ENCODE results near the gene CD4. TPM values are rescaled to one million over a fixed set of nuclear protein-coding genes. Genes with fewer than 3 reads are reported as not detected.
A peak's percentile ranks its signal among the peaks of the same experiment; 100 is the strongest.

CD4 gene
- total RNA-seq, 1 experiment from 2014 or later, result not detected

DNA sequence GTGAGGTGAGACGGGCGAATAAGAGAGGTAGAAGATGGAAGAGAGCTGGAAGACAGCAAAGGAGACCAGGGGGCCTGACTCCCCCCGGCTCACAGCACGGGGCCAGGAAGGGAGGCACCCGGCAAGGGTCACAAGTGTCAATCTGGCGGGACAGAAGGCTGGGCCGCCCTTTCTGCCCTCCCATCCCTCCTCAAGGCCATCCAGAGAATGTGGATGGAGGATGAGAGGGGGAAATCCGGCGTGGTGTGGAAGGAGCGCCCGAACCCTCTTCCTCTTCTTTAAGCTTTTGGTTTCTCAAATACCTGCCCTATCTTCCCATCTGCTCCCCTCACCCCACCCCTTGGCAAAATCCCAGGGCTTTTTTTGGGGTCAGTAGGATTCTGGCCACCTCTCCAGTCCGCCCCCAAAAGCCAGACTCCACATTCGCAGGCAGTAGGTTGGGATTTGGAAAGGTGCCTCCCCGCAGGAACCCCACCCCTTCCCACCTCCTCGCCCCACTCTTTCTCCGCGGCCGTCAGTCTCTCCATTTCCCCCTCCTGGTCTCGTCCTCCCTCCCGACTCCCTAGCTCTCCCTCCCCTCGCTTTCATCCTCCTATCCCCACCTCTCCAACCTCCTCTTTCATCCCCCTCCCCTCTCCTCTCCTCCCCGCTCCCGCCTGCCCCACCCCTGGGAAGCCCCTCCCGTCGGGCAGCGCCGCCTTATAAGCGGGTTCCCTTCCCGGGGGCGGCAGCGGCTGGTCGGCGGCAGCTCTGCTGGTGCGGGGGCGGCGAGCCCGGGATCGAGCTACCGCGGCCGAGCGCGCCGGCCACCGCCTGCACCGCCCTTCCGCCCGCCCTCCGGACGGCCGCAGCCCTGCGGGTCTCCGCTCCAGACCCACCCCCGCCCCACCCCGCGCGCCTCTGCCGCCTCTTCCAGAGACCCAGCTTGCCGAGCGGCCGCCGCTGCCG lies 23.4 kb upstream of the CD4 start, which contains the start of gene PTMS:
Gene PTMS, plus strand, starts transcription at position 730 of the 948 bp plus-strand sequence. CDS start 343 bp downstream, outside the sequence.
- POLR2A ChIA-PET, result interaction anchor here (0.6 to 3.2 kb wide), 17 partner anchors 9 to 944 kb away, joined by 3 to 42 read pairs (median 5); partner anchors contain the start of genes CDCA3, COPS7A, GAPDH and GPR162
- H3K9me3 Mint-ChIP-seq (ENCODE audit: unreplicated experiment), result no peaks in the 10 kb centered on the region
- intact Hi-C loops (cut with micrococcal nuclease; ENCODE audit: unreplicated experiment), result loop anchor here (1.0 kb wide), 1 partner anchor 13 kb away; the partner anchor contains the start of gene MLF2
- peak; percentile 90 to 92 for DNase-seq
- BruUV-seq (replicated peaks), result TSS peak; percentile 18
- H3K4me3 ChIP-seq (ENCODE audit: low read depth, low read length), result peak within 1 kb of the TSS; percentile 87
- H3K4me1 ChIP-seq, result peaks cover 44% of the 10 kb centered on the region
- TF ChIP-seq, protein P1, sequence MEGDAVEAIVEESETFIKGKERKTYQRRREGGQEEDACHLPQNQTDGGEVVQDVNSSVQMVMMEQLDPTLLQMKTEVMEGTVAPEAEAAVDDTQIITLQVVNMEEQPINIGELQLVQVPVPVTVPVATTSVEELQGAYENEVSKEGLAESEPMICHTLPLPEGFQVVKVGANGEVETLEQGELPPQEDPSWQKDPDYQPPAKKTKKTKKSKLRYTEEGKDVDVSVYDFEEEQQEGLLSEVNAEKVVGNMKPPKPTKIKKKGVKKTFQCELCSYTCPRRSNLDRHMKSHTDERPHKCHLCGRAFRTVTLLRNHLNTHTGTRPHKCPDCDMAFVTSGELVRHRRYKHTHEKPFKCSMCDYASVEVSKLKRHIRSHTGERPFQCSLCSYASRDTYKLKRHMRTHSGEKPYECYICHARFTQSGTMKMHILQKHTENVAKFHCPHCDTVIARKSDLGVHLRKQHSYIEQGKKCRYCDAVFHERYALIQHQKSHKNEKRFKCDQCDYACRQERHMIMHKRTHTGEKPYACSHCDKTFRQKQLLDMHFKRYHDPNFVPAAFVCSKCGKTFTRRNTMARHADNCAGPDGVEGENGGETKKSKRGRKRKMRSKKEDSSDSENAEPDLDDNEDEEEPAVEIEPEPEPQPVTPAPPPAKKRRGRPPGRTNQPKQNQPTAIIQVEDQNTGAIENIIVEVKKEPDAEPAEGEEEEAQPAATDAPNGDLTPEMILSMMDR (IDR thresholded peaks at IDR 0.05; ENCODE audit: insufficient read depth in 1 of 2, low read depth in 1 of 2, low read length in 1 of 2, severe bottlenecking in 1 of 2, unreplicated experiment in 1 of 2), result no peak
- H3K27me3 Mint-ChIP-seq (ENCODE audit: insufficient read depth, unreplicated experiment), result no peaks in the 10 kb centered on the region
- peak within 1 kb of the TSS; percentile 84 for H3K27ac Mint-ChIP-seq (ENCODE audit: unreplicated experiment)
- no peaks in the 10 kb centered on the region for H3K9me3 ChIP-seq
- no peaks in the 10 kb centered on the region for H3K27me3 ChIP-seq (replicated peaks; ENCODE audit: control insufficient read depth, insufficient read depth, low read length)
- H3K4me3 Mint-ChIP-seq (ENCODE audit: unreplicated experiment), result peak within 1 kb of the TSS; percentile 92
- 0 out of 2 replicates have a peak, but pooled peaks cover 2% of the 10 kb centered on the region for H3K36me3 ChIP-seq (ENCODE audit: control insufficient read depth, insufficient read depth, low read length)
- peaks cover 45% of the 10 kb centered on the region for H3K4me1 Mint-ChIP-seq (ENCODE audit: low read depth, unreplicated experiment)
- CTCF ChIA-PET, result interaction anchor here (0.6 to 3.2 kb wide), 28 partner anchors 9 to 775 kb away, joined by 3 to 135 read pairs (median 6); partner anchors contain the start of genes CDCA3, COPS7A, GPR162 and LPCAT3
- H3K36me3 Mint-ChIP-seq (ENCODE audit: insufficient read depth, unreplicated experiment), result peaks cover 25% of the 10 kb centered on the region

DNA sequence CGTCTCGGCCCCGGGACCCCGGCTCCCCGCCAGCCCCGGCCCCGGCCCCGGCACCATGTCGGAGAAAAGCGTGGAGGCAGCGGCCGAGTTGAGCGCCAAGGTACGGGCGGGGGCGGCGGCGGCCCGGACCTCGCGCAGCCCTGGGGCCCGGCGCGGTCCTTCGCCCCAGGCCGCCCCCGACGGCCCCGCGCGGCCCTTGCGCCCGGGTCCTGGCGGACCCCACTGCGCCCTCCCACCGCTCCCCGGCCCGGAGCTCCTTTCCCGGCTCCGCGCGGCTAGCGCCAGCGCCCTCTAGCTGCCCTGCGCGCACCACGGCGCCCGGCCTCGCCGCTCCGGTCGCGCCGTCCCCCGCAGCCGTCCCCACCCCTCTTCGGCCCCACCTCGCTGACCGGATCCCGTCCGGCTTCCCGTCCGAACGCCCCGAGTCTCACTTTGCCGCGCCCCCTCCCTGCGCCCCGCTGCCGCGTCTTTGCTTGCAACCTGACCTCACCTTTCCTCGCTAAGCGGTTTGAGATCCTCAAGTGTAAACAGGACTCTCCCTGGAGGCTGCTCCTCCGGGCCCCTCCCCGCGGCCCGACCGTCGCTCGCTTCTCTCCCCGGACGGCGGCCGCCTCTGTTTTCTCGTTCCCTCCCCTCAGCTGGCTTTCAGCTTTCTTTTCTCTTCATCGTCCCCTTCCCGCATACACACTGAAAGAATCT lies 22.5 kb upstream of the CD4 start:
- Mint-ChIP-seq H3K27ac (ENCODE audit: unreplicated experiment) (peak overlapping the region; percentile 84), H3K4me1 (ENCODE audit: low read depth, unreplicated experiment) (peaks cover 47% of the 10 kb centered on the region), H3K27me3 (ENCODE audit: insufficient read depth, unreplicated experiment) (no peaks in the 10 kb centered on the region), H3K4me3 (ENCODE audit: unreplicated experiment) (peak overlapping the region; percentile 92), H3K36me3 (ENCODE audit: insufficient read depth, unreplicated experiment) (peaks cover 25% of the 10 kb centered on the region), H3K9me3 (ENCODE audit: unreplicated experiment) (no peaks in the 10 kb centered on the region)
- H3K27me3 ChIP-seq (replicated peaks; ENCODE audit: control insufficient read depth, insufficient read depth, low read length), result no peaks in the 10 kb centered on the region
- BruUV-seq (replicated peaks), result no TSS peak
- no peaks in the 10 kb centered on the region for H3K9me3 ChIP-seq
- ChIA-PET CTCF (interaction anchor here (0.5 to 3.2 kb wide), 31 partner anchors 8 to 377 kb away, joined by 3 to 135 read pairs (median 5); partner anchors contain the start of genes CDCA3, COPS7A, GPR162 and LPCAT3), POLR2A (interaction anchor here (0.6 to 3.2 kb wide), 9 partner anchors 8 to 257 kb away, joined by 3 to 42 read pairs (median 10); partner anchors contain the start of genes CDCA3, COPS7A, GPR162 and MLF2)
- peaks cover 9% of the 10 kb centered on the region; the same call in 1 of the 2 replicates for H3K36me3 ChIP-seq (ENCODE audit: control insufficient read depth, insufficient read depth, low read length)
- peak; percentile 87 to 94 for DNase-seq
- TF ChIP-seq, protein P1 (IDR thresholded peaks at IDR 0.05; ENCODE audit: insufficient read depth in 1 of 2, low read depth in 1 of 2, low read length in 1 of 2, severe bottlenecking in 1 of 2, unreplicated experiment in 1 of 2), result peak; percentile 62 to 74
- peak overlapping the region; percentile 87 for H3K4me3 ChIP-seq (ENCODE audit: low read depth, low read length)
- intact Hi-C loops (cut with micrococcal nuclease; ENCODE audit: unreplicated experiment), result loop anchor here (1.0 kb wide), 2 partner anchors 13 kb away; partner anchors contain the start of gene MLF2
- peaks cover 44% of the 10 kb centered on the region for H3K4me1 ChIP-seq
